Caco-2 (cell line): Measurements from ENCODE around the gene TMEM132C. TPM values are rescaled to one million over a fixed set of nuclear protein-coding genes. Genes with fewer than 3 reads are reported as not detected.

ENCODE experiments used
- BruUV-seq: library from RNA; stranded (reverse); fragments of 400-500 nt; replicated peaks from 2 replicates; lab custom pipeline; 2021; lab: Mats Ljungman, UMichigan
- CTCF ChIA-PET: fragments of 300-600 bp; sonication (Branson Sonifier 250); formaldehyde crosslinking; loops from one replicate; lab custom pipeline; 2022; ENCODE audit warnings: antibody characterized with exemption; lab: Charles Lee
- POLR2A ChIA-PET: fragments of 300-600 bp; sonication (Branson Sonifier 250); formaldehyde crosslinking; loops from one replicate; lab custom pipeline; 2022; ENCODE audit warnings: antibody characterized with exemption; lab: Charles Lee
- DNase-seq, 2 experiments: peaks; one replicate each; pipeline versions ENCODE4 v3.0.0 to v3.0.0-alpha.2; 2020 to 2022
- H3K27me3 ChIP-seq: replicated peaks from 2 replicates; pipeline ENCODE4 v1.6.0; 2011; ENCODE audit warnings: low read length; ENCODE audit not compliant: control insufficient read depth, insufficient read depth
- H3K36me3 ChIP-seq: 2 replicates; pipeline ENCODE4 v1.5.1; 2011; ENCODE audit warnings: low read length; ENCODE audit not compliant: control insufficient read depth, insufficient read depth
- H3K4me1 ChIP-seq: fragments of 250-450 bp; sonication (Bioruptor Pico); 2 replicates; pipeline ENCODE4 v1.5.1; 2020; ENCODE audit warnings: mild to moderate bottlenecking
- H3K4me3 ChIP-seq: 2 replicates; pipeline ENCODE4 v1.5.1; 2011; ENCODE audit warnings: low read depth, mild to moderate bottlenecking, control low read depth, low read length
- H3K9me3 ChIP-seq: fragments of 250-450 bp; sonication (Bioruptor Pico); 2 replicates; pipeline ENCODE4 v1.5.1; 2020; ENCODE audit warnings: mild to moderate bottlenecking, moderate library complexity
- H3K27ac Mint-ChIP-seq: one replicate; pipeline ENCODE4 v1.8.0; 2022; ENCODE audit warnings: mixed read lengths; ENCODE audit not compliant: unreplicated experiment
- H3K27me3 Mint-ChIP-seq: one replicate; pipeline ENCODE4 v1.8.0; 2022; ENCODE audit warnings: mixed read lengths; ENCODE audit not compliant: insufficient read depth, unreplicated experiment
- H3K36me3 Mint-ChIP-seq: one replicate; pipeline ENCODE4 v1.8.0; 2022; ENCODE audit warnings: mild to moderate bottlenecking, mixed read lengths; ENCODE audit not compliant: insufficient read depth, unreplicated experiment
- H3K4me1 Mint-ChIP-seq: one replicate; pipeline ENCODE4 v1.8.0; 2022; ENCODE audit warnings: low read depth, mixed read lengths; ENCODE audit not compliant: unreplicated experiment
- H3K4me3 Mint-ChIP-seq: one replicate; pipeline ENCODE4 v1.8.0; 2022; ENCODE audit warnings: mild to moderate bottlenecking, moderate library complexity, mixed read lengths; ENCODE audit not compliant: unreplicated experiment
- H3K9me3 Mint-ChIP-seq: one replicate; pipeline ENCODE4 v1.8.0; 2022; ENCODE audit warnings: mixed read lengths; ENCODE audit not compliant: unreplicated experiment
- intact Hi-C: fragments of 100-400 bp; cut with micrococcal nuclease; formaldehyde crosslinking; loops from one replicate; pipeline ENCODE4 v1.10.0; 2022; ENCODE audit not compliant: unreplicated experiment
- total RNA-seq: library from RNA; stranded (reverse); gene quantifications from 2 replicates; pipeline ENCODE4 v1.2.3, GENCODE V29; 2022
- TF ChIP-seq, protein P1 (sequence below), 2 experiments: fragments of 200-600 bp in 1 of 2; IDR thresholded peaks; 1 replicate in 1 of 2; 2 replicates in 1 of 2; pipeline versions ENCODE4 v1.5.1 to v1.8.0; 2011 to 2022; ENCODE audit warnings: antibody characterized with exemption in 1 of 2, control low read depth in 1 of 2, inconsistent platforms in 1 of 2, low read depth in 1 of 2, low read length in 1 of 2, mild to moderate bottlenecking in 1 of 2, moderate library complexity in 1 of 2; ENCODE audit not compliant: insufficient read depth in 1 of 2, severe bottlenecking in 1 of 2, unreplicated experiment in 1 of 2

Gene TMEM132C
- total RNA-seq, 1 experiment from 2014 or later: not detected

DNA sequence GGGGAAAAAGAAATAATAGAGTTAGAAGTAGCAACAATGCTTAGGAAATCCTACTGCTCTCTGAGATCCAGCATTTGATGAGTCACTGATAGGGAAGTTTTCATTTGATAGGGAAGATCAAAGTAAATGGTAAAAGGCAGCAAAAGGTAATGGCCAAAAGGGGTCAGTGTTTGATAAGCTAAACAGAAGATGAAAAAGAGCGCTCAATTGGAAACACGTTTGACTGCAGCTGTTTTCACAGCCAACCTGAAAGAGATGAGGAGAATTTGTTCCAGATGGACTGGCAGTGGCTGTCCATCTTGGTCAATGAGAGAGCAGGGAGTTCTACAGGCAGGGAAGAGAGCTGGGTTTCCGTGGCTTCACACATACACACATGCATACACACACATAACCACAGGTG is 264.2 kb downstream of the TMEM132C start:
- Mint-ChIP-seq H3K36me3 (no peaks in the 10 kb centered on the region), H3K27ac (no peak overlapping the region), H3K9me3 (peaks cover under 1% of the 10 kb centered on the region), H3K4me1 (no peaks in the 10 kb centered on the region), H3K4me3 (no peak overlapping the region), H3K27me3 (no peaks in the 10 kb centered on the region)
- no peaks in the 10 kb centered on the region for H3K27me3 ChIP-seq
- DNase-seq: no peak
- H3K4me1 ChIP-seq: no peaks in the 10 kb centered on the region
- POLR2A ChIA-PET: no interaction called here
- no peak overlapping the region for H3K4me3 ChIP-seq
- TF ChIP-seq, protein P1, sequence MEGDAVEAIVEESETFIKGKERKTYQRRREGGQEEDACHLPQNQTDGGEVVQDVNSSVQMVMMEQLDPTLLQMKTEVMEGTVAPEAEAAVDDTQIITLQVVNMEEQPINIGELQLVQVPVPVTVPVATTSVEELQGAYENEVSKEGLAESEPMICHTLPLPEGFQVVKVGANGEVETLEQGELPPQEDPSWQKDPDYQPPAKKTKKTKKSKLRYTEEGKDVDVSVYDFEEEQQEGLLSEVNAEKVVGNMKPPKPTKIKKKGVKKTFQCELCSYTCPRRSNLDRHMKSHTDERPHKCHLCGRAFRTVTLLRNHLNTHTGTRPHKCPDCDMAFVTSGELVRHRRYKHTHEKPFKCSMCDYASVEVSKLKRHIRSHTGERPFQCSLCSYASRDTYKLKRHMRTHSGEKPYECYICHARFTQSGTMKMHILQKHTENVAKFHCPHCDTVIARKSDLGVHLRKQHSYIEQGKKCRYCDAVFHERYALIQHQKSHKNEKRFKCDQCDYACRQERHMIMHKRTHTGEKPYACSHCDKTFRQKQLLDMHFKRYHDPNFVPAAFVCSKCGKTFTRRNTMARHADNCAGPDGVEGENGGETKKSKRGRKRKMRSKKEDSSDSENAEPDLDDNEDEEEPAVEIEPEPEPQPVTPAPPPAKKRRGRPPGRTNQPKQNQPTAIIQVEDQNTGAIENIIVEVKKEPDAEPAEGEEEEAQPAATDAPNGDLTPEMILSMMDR (IDR thresholded peaks at IDR 0.05; ENCODE audit: insufficient read depth in 1 of 2, low read depth in 1 of 2, low read length in 1 of 2, severe bottlenecking in 1 of 2, unreplicated experiment in 1 of 2): no peak
- CTCF ChIA-PET: no interaction called here
- H3K9me3 ChIP-seq: no peaks in the 10 kb centered on the region
- H3K36me3 ChIP-seq: no peaks in the 10 kb centered on the region
- no TSS peak for BruUV-seq
- intact Hi-C loops: no loop called here

DNA sequence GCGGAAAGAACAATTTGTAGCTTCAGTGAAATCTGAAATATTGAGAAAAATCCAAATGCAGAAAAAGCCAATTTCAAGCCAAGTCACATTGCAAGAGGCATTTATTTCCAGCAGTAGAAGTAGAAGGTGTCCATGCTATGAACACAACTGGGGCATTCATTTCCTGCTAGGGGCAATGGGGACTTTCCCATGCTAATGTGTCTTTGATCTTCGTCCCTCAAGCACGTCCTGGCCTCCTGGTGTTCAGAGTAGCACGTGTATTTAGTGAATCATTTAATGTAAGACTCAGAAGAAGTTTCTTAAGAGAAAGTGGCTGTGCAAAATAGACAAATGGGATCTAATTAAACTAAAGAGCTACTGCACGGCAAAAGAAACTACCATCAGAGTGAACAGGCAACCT is 267.9 kb downstream of the TMEM132C start:
- Mint-ChIP-seq H3K36me3 (peaks cover 4% of the 10 kb centered on the region), H3K27ac (no peak overlapping the region), H3K9me3 (peaks cover 23% of the 10 kb centered on the region), H3K27me3 (no peaks in the 10 kb centered on the region), H3K4me1 (no peaks in the 10 kb centered on the region), H3K4me3 (no peak overlapping the region)
- Histone ChIP-seq H3K4me1 (no peaks in the 10 kb centered on the region), H3K36me3 (no peaks in the 10 kb centered on the region), H3K9me3 (no peaks in the 10 kb centered on the region), H3K4me3 (no peak overlapping the region), H3K27me3 (no peaks in the 10 kb centered on the region)
- intact Hi-C loops: no loop called here
- ChIA-PET POLR2A (no interaction called here), CTCF (no interaction called here)
- no TSS peak for BruUV-seq
- TF ChIP-seq, protein P1 (IDR thresholded peaks at IDR 0.05; ENCODE audit: insufficient read depth in 1 of 2, low read depth in 1 of 2, low read length in 1 of 2, severe bottlenecking in 1 of 2, unreplicated experiment in 1 of 2): no peak
- no peak for DNase-seq

DNA sequence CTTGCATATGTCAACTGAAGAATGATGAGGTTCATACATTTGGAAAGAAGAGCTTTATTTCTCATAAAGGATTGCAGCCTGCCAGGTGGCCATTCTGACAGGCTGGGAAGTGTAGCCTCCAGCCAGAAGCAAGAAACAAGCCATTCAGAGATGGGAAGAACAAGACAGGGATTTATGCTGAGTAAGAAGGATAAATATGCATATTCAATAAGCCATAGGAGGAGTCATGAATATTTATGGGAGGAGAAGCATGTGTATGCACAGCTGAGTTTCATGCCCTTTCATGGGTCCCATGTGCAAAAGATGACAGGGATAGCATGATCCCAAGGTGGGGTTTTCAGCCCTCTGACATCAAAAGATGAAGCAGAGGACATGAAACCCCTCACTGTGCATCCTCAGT is 269.8 kb downstream of the TMEM132C start:
- H3K27me3 ChIP-seq: no peaks in the 10 kb centered on the region
- no peaks in the 10 kb centered on the region for H3K9me3 ChIP-seq
- DNase-seq: no peak
- intact Hi-C loops: no loop called here
- no peaks in the 10 kb centered on the region for H3K27me3 Mint-ChIP-seq
- no peak overlapping the region for H3K4me3 Mint-ChIP-seq
- H3K27ac Mint-ChIP-seq: no peak overlapping the region
- H3K4me1 ChIP-seq: no peaks in the 10 kb centered on the region
- H3K36me3 ChIP-seq: no peaks in the 10 kb centered on the region
- H3K9me3 Mint-ChIP-seq: peaks cover 29% of the 10 kb centered on the region
- ChIA-PET POLR2A (no interaction called here), CTCF (no interaction called here)
- no TSS peak for BruUV-seq
- TF ChIP-seq, protein P1 (IDR thresholded peaks at IDR 0.05; ENCODE audit: insufficient read depth in 1 of 2, low read depth in 1 of 2, low read length in 1 of 2, severe bottlenecking in 1 of 2, unreplicated experiment in 1 of 2): no peak
- peaks cover 6% of the 10 kb centered on the region for H3K36me3 Mint-ChIP-seq
- no peaks in the 10 kb centered on the region for H3K4me1 Mint-ChIP-seq
- H3K4me3 ChIP-seq: no peak overlapping the region
